HG02852 (cell line): ENCODE data around the gene TAGLN.

Experiments
- ATAC-seq: cut with Tn5 transposase; IDR thresholded peaks from one replicate; pipeline ENCODE4 v1.9.1; 2021; ENCODE audit warnings: mild to moderate bottlenecking, moderate library complexity; ENCODE audit not compliant: unreplicated experiment

TAGLN gene

GRCh38 chr11:117199053-117199915 is at the start of gene TAGLN:
TSS of gene TAGLN (plus strand) at chr11:117199370. CDS start at chr11:117203014, 3,644 bp downstream.
- ATAC-seq: no peak

- no peak for ATAC-seq
These were observed 47.1 kb upstream of the TAGLN start for GRCh38 chr11:117152066-117152465.

GRCh38 chr11:117154468-117154867 is 44.7 kb upstream of the TAGLN start:
- no peak for ATAC-seq

- ATAC-seq: no peak
These were observed 41.7 kb upstream of the TAGLN start for GRCh38 chr11:117157507-117157906.

- ATAC-seq: no peak
These were observed 39.3 kb upstream of the TAGLN start for GRCh38 chr11:117159892-117160291.

- ATAC-seq: no peak
These were observed 38.3 kb upstream of the TAGLN start for GRCh38 chr11:117160826-117161225.

- ATAC-seq: no peak
These were observed 32.7 kb upstream of the TAGLN start for GRCh38 chr11:117166491-117166890.

- ATAC-seq: no peak
These were observed 29.4 kb upstream of the TAGLN start for GRCh38 chr11:117169736-117170135.

- no peak for ATAC-seq
These were observed 29.0 kb upstream of the TAGLN start for GRCh38 chr11:117170210-117170609.

- ATAC-seq: no peak
These were observed 28.2 kb upstream of the TAGLN start for GRCh38 chr11:117171007-117171403.

GRCh38 chr11:117171404-117172061 is 27.6 kb upstream of the TAGLN start:
- ATAC-seq: no peak

- no peak for ATAC-seq
These were observed 26.3 kb upstream of the TAGLN start for GRCh38 chr11:117172724-117173421.

- no peak for ATAC-seq
These were observed 24.1 kb upstream of the TAGLN start for GRCh38 chr11:117175104-117175503.

GRCh38 chr11:117175781-117176180 is 23.4 kb upstream of the TAGLN start:
- ATAC-seq: no peak

- ATAC-seq: no peak
These were observed 23.0 kb upstream of the TAGLN start for GRCh38 chr11:117176186-117176585.

- ATAC-seq: no peak
These were observed 21.5 kb upstream of the TAGLN start for GRCh38 chr11:117177534-117178209.

GRCh38 chr11:117178210-117179034 is 20.7 kb upstream of the TAGLN start, which contains the start of gene SIDT2:
TSS of gene SIDT2 (plus strand) at chr11:117178743. CDS start at chr11:117179264, 521 bp downstream.
- peak; percentile 90 for ATAC-seq

- peak; percentile 35 for ATAC-seq
These were observed 19.8 kb upstream of the TAGLN start for GRCh38 chr11:117179048-117179999.

- no peak for ATAC-seq
These were observed 19.1 kb upstream of the TAGLN start for GRCh38 chr11:117180020-117180419.
